ENCODE measurements around the gene ANKS1A.
"Not testable (repeated sequence)": the region's sequence is repeated elsewhere in the genome, so short reads cannot be mapped to it uniquely, and the experiment has no call there.

ANKS1A gene

GRCh38 chr6:34999153-34999552, 110.1 kb downstream of the ANKS1A start:
- not testable (repeated sequence) for DNase-seq (ENCODE audit: low read depth)

- DNase-seq (ENCODE audit: low read depth) = not testable (repeated sequence)
Observed at GRCh38 chr6:34999962-35000361, 110.9 kb downstream of the ANKS1A start.

GRCh38 chr6:35001349-35001748, 112.3 kb downstream of the ANKS1A start:
- DNase-seq (ENCODE audit: low read depth) = not testable (repeated sequence)

- DNase-seq (ENCODE audit: low read depth) = not testable (repeated sequence)
Observed at GRCh38 chr6:35003886-35004530, 115.0 kb downstream of the ANKS1A start.

GRCh38 chr6:35007016-35007415, 118.0 kb downstream of the ANKS1A start:
- no peak for DNase-seq (ENCODE audit: low read depth)

- no peak for DNase-seq (ENCODE audit: low read depth)
Observed at GRCh38 chr6:35008858-35009257, 119.8 kb downstream of the ANKS1A start.

- no peak for DNase-seq (ENCODE audit: low read depth)
Observed at GRCh38 chr6:35011096-35012041, 122.3 kb downstream of the ANKS1A start.

GRCh38 chr6:35013701-35014100, 124.6 kb downstream of the ANKS1A start:
- no peak for DNase-seq (ENCODE audit: low read depth)

GRCh38 chr6:35014341-35014740, 125.3 kb downstream of the ANKS1A start:
- DNase-seq (ENCODE audit: low read depth) = no peak

GRCh38 chr6:35014786-35015185, 125.7 kb downstream of the ANKS1A start:
- no peak for DNase-seq (ENCODE audit: low read depth)

- no peak for DNase-seq (ENCODE audit: low read depth)
Observed at GRCh38 chr6:35015476-35015875, 126.4 kb downstream of the ANKS1A start.

- no peak for DNase-seq (ENCODE audit: low read depth)
Observed at GRCh38 chr6:35015996-35016395, 126.9 kb downstream of the ANKS1A start.

- DNase-seq (ENCODE audit: low read depth) = no peak
Observed at GRCh38 chr6:35016502-35017321, 127.7 kb downstream of the ANKS1A start.

- no peak for DNase-seq (ENCODE audit: low read depth)
Observed at GRCh38 chr6:35017411-35018181, 128.5 kb downstream of the ANKS1A start.

GRCh38 chr6:35018182-35018519, 129.1 kb downstream of the ANKS1A start:
- DNase-seq (ENCODE audit: low read depth) = no peak

- DNase-seq (ENCODE audit: low read depth) = no peak
Observed at GRCh38 chr6:35018746-35019145, 129.7 kb downstream of the ANKS1A start.

- DNase-seq (ENCODE audit: low read depth) = no peak
Observed at GRCh38 chr6:35019171-35019570, 130.1 kb downstream of the ANKS1A start.

- no peak for DNase-seq (ENCODE audit: low read depth)
Observed at GRCh38 chr6:35019831-35020230, 130.8 kb downstream of the ANKS1A start.

GRCh38 chr6:35021004-35021403, 131.9 kb downstream of the ANKS1A start:
- no peak for DNase-seq (ENCODE audit: low read depth)

- no peak for DNase-seq (ENCODE audit: low read depth)
Observed at GRCh38 chr6:35023091-35024000, 134.3 kb downstream of the ANKS1A start.
